Activated naive CD4-positive, alpha-beta T cell treated with anti-CD3 and anti-CD28 coated beads, Interleukin-2, amount 50 U/mL, for 24 hours (primary cell): ENCODE measurements around the gene ADCYAP1.

Source experiments
- H3K27ac Mint-ChIP-seq: one replicate; pipeline ENCODE4 v1.8.0; 2021; ENCODE audit warnings: mild to moderate bottlenecking, mixed read lengths
- H3K27me3 Mint-ChIP-seq: one replicate; pipeline ENCODE4 v1.8.0; 2021; ENCODE audit warnings: mixed read lengths
- H3K36me3 Mint-ChIP-seq: one replicate; pipeline ENCODE4 v1.8.0; 2021; ENCODE audit warnings: mixed read lengths
- H3K4me1 Mint-ChIP-seq: one replicate; pipeline ENCODE4 v1.8.0; 2021; ENCODE audit warnings: mixed read lengths
- H3K4me3 Mint-ChIP-seq: one replicate; pipeline ENCODE4 v1.8.0; 2021; ENCODE audit warnings: mild to moderate bottlenecking, mixed read lengths
- H3K9me3 Mint-ChIP-seq: one replicate; pipeline ENCODE4 v1.8.0; 2021; ENCODE audit warnings: mixed read lengths

ADCYAP1 gene

DNA sequence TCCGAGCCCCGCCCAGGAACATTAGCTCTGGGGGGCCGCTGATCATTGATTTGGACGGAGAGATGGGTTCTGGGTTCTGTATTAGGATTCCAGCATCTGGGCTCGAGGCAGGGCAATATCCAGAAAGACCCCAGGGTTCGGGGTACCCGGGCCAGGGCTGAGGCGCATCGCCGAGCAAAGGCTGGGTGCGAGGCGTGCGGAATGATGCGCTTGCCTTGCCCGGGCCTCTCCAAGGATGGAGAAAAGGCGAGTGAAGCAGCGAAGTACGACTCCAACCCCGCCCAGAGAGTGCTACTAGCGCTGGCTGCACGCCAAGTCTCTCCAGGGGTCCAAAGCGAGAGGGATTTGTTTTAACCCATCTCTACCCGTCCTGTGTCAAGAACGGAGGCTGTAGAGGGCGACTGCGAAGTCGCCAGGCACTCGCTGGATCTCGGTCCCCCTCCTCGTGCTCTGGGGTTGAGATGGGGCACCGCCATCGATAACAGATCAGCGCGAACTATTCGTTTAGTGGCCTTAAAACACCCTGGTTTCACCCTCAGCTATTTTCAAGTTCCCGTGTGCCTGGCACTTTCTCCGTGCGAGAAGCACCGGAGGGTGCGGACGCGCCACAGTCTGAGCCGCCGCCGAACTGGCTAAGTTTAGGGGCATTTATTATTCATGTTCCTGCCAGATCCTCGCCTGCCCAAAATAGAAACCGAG, 1.9 kb downstream of the ADCYAP1 start:
- H3K4me1 Mint-ChIP-seq: peaks cover 23% of the 10 kb centered on the region
- H3K27ac Mint-ChIP-seq: no peak overlapping the region
- peaks cover 4% of the 10 kb centered on the region for H3K9me3 Mint-ChIP-seq
- H3K4me3 Mint-ChIP-seq: peak overlapping the region; percentile 60
- H3K27me3 Mint-ChIP-seq: peaks cover 59% of the 10 kb centered on the region
- peaks cover 3% of the 10 kb centered on the region for H3K36me3 Mint-ChIP-seq

GRCh38 chr18:907115-907884, 2.6 kb downstream of the ADCYAP1 start:
- Mint-ChIP-seq H3K36me3 (peaks cover 2% of the 10 kb centered on the region), H3K9me3 (peaks cover 1% of the 10 kb centered on the region), H3K27me3 (peaks cover 61% of the 10 kb centered on the region), H3K27ac (no peak overlapping the region), H3K4me3 (peak overlapping the region; percentile 69), H3K4me1 (peaks cover 23% of the 10 kb centered on the region)

DNA sequence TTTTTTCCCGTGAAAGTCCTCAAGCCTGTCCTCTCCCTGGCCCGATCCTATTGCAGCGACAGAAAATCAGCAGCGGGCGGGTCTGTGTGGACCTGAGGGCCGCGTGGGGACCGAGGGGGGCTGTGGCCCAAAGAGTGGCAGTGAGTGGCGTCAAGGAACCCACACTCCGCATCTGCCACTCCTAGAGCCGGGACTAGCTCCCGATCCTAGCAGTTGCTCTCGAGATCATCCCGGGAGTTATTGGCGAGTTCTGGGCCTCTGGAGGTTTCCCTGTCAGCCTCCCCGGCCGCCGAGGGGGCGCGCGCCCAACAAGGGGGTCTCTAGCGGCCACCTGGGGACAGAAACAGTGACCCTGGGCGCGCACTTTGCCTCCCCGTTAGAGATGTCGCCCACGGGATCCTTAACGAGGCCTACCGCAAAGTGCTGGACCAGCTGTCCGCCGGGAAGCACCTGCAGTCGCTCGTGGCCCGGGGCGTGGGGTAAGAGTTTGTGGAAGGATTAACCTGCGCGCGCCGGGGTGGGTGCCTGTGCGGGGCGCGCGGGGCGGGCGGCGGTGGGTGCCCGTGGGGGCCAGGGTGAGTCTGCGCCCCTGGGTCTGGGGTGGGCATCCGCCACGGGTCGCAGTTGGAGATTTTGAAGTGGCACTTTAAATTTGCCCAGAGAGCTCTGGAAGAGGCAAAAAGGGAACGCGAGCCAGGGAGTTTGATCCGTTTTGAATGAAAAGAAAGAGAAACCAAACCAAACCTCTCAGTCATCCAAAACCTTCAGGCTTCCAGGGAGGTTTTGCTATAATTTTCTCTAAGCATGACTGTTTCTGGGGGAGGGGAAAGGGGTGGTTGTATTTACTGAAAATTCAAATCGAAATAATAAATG, 3.5 kb downstream of the ADCYAP1 start:
- Mint-ChIP-seq H3K27me3 (peaks cover 59% of the 10 kb centered on the region), H3K9me3 (no peaks in the 10 kb centered on the region), H3K36me3 (peaks cover 2% of the 10 kb centered on the region), H3K4me1 (peaks cover 23% of the 10 kb centered on the region), H3K27ac (no peak overlapping the region), H3K4me3 (peak overlapping the region; percentile 69)

- Mint-ChIP-seq H3K4me3 (peak overlapping the region; percentile 69), H3K9me3 (no peaks in the 10 kb centered on the region), H3K36me3 (peaks cover 2% of the 10 kb centered on the region), H3K4me1 (peaks cover 23% of the 10 kb centered on the region), H3K27me3 (peaks cover 57% of the 10 kb centered on the region), H3K27ac (no peak overlapping the region)
Measured at GRCh38 chr18:908758-909724, 4.4 kb downstream of the ADCYAP1 start.

DNA sequence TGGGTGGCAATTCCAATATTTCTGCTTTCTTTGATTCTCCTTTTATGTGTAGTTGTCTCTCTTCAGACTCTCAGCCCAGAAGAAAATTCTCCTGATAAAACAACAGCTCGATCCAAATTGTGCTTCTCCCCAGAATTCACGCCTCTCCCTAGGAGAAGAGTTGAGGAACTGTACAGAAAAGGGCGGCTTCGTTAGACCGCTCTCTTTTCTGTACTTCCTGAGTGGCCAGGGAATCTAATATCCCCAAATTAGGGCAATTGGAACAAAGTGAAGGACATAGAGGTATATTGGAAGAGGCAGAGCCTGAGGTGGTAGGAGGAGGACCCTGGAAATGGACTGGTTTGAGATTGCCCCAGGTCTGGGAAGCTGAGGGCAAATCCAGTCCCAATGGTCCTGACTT, 5.6 kb downstream of the ADCYAP1 start:
- peaks cover 2% of the 10 kb centered on the region for H3K36me3 Mint-ChIP-seq
- no peak overlapping the region for H3K27ac Mint-ChIP-seq
- peaks cover 16% of the 10 kb centered on the region for H3K4me1 Mint-ChIP-seq
- no peak overlapping the region for H3K4me3 Mint-ChIP-seq
- H3K9me3 Mint-ChIP-seq: no peaks in the 10 kb centered on the region
- H3K27me3 Mint-ChIP-seq: peaks cover 54% of the 10 kb centered on the region

GRCh38 chr18:911025-911424, 6.4 kb downstream of the ADCYAP1 start:
- Mint-ChIP-seq H3K9me3 (no peaks in the 10 kb centered on the region), H3K27me3 (peaks cover 54% of the 10 kb centered on the region), H3K36me3 (peaks cover 2% of the 10 kb centered on the region), H3K4me3 (no peak overlapping the region), H3K4me1 (peaks cover 12% of the 10 kb centered on the region), H3K27ac (no peak overlapping the region)

- H3K27me3 Mint-ChIP-seq: peaks cover 52% of the 10 kb centered on the region
- no peak overlapping the region for H3K27ac Mint-ChIP-seq
- H3K4me3 Mint-ChIP-seq: no peak overlapping the region
- peaks cover 2% of the 10 kb centered on the region for H3K36me3 Mint-ChIP-seq
- H3K4me1 Mint-ChIP-seq: peaks cover 9% of the 10 kb centered on the region
- H3K9me3 Mint-ChIP-seq: no peaks in the 10 kb centered on the region
Measured at GRCh38 chr18:911486-911885, 6.8 kb downstream of the ADCYAP1 start.

DNA sequence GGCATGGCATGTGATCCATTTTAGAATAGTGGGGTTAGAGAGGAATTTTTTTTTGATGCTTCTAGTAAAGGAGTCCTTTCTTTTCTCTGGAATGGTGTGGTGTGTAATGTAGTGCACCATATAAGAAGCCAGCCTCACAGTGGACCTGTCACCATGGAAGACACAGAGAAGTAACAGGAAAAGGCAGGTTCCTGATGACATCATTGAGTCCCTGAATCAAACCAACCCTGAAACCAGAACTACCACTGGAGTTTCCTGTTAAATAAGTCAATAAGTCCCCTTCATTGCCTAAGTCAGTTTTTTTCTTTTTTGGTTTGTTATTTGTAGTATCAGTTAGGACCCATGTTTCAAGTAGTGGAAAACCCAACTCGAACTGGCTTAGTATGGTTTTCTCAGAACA, 11.9 kb downstream of the ADCYAP1 start:
- H3K9me3 Mint-ChIP-seq: peaks cover 12% of the 10 kb centered on the region
- peaks cover 52% of the 10 kb centered on the region for H3K27me3 Mint-ChIP-seq
- no peak overlapping the region for H3K27ac Mint-ChIP-seq
- H3K36me3 Mint-ChIP-seq: no peaks in the 10 kb centered on the region
- H3K4me3 Mint-ChIP-seq: no peak overlapping the region
- no peaks in the 10 kb centered on the region for H3K4me1 Mint-ChIP-seq

GRCh38 chr18:919078-919477, 14.4 kb downstream of the ADCYAP1 start:
- H3K4me3 Mint-ChIP-seq: no peak overlapping the region
- no peak overlapping the region for H3K27ac Mint-ChIP-seq
- H3K36me3 Mint-ChIP-seq: no peaks in the 10 kb centered on the region
- H3K4me1 Mint-ChIP-seq: no peaks in the 10 kb centered on the region
- peaks cover 43% of the 10 kb centered on the region for H3K27me3 Mint-ChIP-seq
- peaks cover 16% of the 10 kb centered on the region for H3K9me3 Mint-ChIP-seq

DNA sequence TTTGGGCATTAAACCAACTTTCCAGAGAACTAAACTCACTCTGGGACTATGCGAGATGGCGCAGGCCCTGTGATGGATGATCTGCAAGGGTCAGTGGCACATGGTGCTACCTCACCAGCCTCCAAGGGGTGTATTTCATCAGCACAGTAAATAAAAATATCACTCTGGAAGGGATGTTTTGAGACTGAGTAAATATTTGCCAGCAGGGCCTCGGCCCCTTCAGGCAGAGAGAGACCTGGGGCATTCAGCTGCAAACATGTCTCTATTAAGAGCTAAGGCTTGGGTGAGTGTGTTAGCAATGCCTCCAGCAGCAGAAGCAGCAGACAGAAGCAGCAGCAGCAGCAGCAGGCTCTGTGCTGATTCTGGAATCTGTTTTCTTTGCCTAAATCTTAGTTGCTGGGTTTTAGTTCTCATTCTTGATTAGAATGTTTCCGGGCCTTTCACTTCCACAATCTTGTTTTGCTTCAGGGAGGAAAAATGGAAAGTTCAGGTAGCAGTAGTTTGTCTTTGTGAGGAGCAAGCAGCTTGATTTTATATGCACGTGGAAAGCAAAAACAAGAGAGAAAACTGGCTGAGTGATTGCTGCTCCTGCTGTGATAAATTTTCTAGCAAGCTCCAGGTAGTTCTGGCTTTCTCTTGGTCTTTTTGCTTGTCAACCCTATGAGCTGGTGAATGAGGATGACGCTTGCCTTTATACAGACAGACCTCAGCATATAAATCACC, 18.6 kb downstream of the ADCYAP1 start:
- no peak overlapping the region for H3K4me3 Mint-ChIP-seq
- H3K9me3 Mint-ChIP-seq: peaks cover 4% of the 10 kb centered on the region
- H3K4me1 Mint-ChIP-seq: no peaks in the 10 kb centered on the region
- no peaks in the 10 kb centered on the region for H3K36me3 Mint-ChIP-seq
- H3K27me3 Mint-ChIP-seq: peaks cover 32% of the 10 kb centered on the region
- no peak overlapping the region for H3K27ac Mint-ChIP-seq

DNA sequence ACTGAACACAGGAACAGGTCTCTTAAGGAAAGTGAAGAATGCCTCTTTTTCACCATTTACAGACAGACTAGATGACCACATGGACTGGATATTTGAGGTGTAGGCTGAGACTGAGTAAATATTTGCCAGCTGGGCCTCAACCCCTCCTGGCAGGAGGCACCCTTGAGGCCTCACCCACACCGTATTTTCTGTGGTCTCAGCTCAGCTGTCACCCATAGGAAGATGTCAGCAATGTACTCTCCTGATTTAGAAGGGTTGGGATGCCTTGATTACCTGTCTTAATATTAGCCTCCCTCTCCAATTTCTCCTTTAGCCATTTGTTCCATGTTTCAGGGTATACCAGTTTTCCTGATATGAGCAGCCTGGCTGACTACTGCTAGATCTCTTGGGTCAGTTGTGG, 20.3 kb downstream of the ADCYAP1 start:
- Mint-ChIP-seq H3K27me3 (peaks cover 25% of the 10 kb centered on the region), H3K27ac (no peak overlapping the region), H3K9me3 (peaks cover 4% of the 10 kb centered on the region), H3K4me3 (no peak overlapping the region), H3K36me3 (no peaks in the 10 kb centered on the region), H3K4me1 (no peaks in the 10 kb centered on the region)

- Mint-ChIP-seq H3K27me3 (peaks cover 19% of the 10 kb centered on the region), H3K36me3 (no peaks in the 10 kb centered on the region), H3K4me1 (no peaks in the 10 kb centered on the region), H3K9me3 (peaks cover 4% of the 10 kb centered on the region), H3K27ac (no peak overlapping the region), H3K4me3 (no peak overlapping the region)
Measured at GRCh38 chr18:926946-927345, 22.3 kb downstream of the ADCYAP1 start.

- Mint-ChIP-seq H3K36me3 (no peaks in the 10 kb centered on the region), H3K4me1 (no peaks in the 10 kb centered on the region), H3K27ac (no peak overlapping the region), H3K4me3 (no peak overlapping the region), H3K9me3 (no peaks in the 10 kb centered on the region), H3K27me3 (peaks cover 11% of the 10 kb centered on the region)
Measured at GRCh38 chr18:933082-933481, 28.4 kb downstream of the ADCYAP1 start.

- H3K27me3 Mint-ChIP-seq: peaks cover 14% of the 10 kb centered on the region
- no peaks in the 10 kb centered on the region for H3K36me3 Mint-ChIP-seq
- no peak overlapping the region for H3K27ac Mint-ChIP-seq
- H3K9me3 Mint-ChIP-seq: no peaks in the 10 kb centered on the region
- H3K4me1 Mint-ChIP-seq: no peaks in the 10 kb centered on the region
- no peak overlapping the region for H3K4me3 Mint-ChIP-seq
Measured at GRCh38 chr18:934518-935133, 30.0 kb downstream of the ADCYAP1 start.
